IMR-90 (cell line): ENCODE results near the gene SS18.

Experiments
- BHLHE40 ChIP-seq: fragments of 150-350 bp; IDR thresholded peaks from 2 replicates; pipeline ENCODE4 v1.6.1; 2016; ENCODE audit warnings: mild to moderate bottlenecking, low read depth, low read length
- CEBPB ChIP-seq: IDR thresholded peaks from 2 replicates; pipeline ENCODE4 v1.6.1; 2012; ENCODE audit warnings: low read depth, low read length, improper control_type of control experiment
- CTCF ChIP-seq: conservative IDR thresholded peaks from 2 replicates; pipeline ENCODE4 v1.5.1; 2012; ENCODE audit warnings: mild to moderate bottlenecking, low read depth, low read length, improper control_type of control experiment
- FOS ChIP-seq: fragments of 150-350 bp; IDR thresholded peaks from 2 replicates; pipeline ENCODE4 v1.6.1; 2016; ENCODE audit warnings: low read depth, low read length
- MAFK ChIP-seq: IDR thresholded peaks from 2 replicates; pipeline ENCODE4 v1.6.1; 2012; ENCODE audit warnings: low read depth, low read length, improper control_type of control experiment
- MAZ ChIP-seq: IDR thresholded peaks from 2 replicates; pipeline ENCODE4 v1.6.1; 2012; ENCODE audit warnings: low read depth, mild to moderate bottlenecking, low read length, improper control_type of control experiment, moderate library complexity, borderline replicate concordance
- MXI1 ChIP-seq: IDR thresholded peaks from 2 replicates; pipeline ENCODE4 v1.6.1; 2012; ENCODE audit warnings: low read depth, mild to moderate bottlenecking, low read length, moderate library complexity, borderline replicate concordance
- POLR2A ChIP-seq: IDR thresholded peaks from 2 replicates; pipeline ENCODE4 v1.6.1; 2012; ENCODE audit warnings: mild to moderate bottlenecking, low read depth, low read length
- RAD21 ChIP-seq: IDR thresholded peaks from 2 replicates; pipeline ENCODE4 v1.6.1; 2012; ENCODE audit warnings: low read length, improper control_type of control experiment
- RCOR1 ChIP-seq: IDR thresholded peaks from 2 replicates; pipeline ENCODE4 v1.6.1; 2012; ENCODE audit warnings: mild to moderate bottlenecking, low read length, improper control_type of control experiment; ENCODE audit not compliant: insufficient replicate concordance
- RFX5 ChIP-seq: IDR thresholded peaks from 2 replicates; pipeline ENCODE4 v1.8.0; 2012; ENCODE audit warnings: low read depth, mild to moderate bottlenecking, low read length, moderate library complexity
- SMC3 ChIP-seq: fragments of 150-350 bp; IDR thresholded peaks from 2 replicates; pipeline ENCODE4 v1.6.1; 2016; ENCODE audit warnings: low read depth, mild to moderate bottlenecking, antibody characterized with exemption, low read length, moderate library complexity
- USF2 ChIP-seq: fragments of 150-350 bp; IDR thresholded peaks from 2 replicates; pipeline ENCODE4 v1.6.1; 2017; ENCODE audit warnings: mild to moderate bottlenecking, antibody characterized with exemption, low read length, low read depth
- TF ChIP-seq, protein P1 (sequence below): fragments of 150-350 bp; IDR thresholded peaks from 2 replicates; pipeline ENCODE4 v1.6.1; 2016; ENCODE audit warnings: low read depth, mild to moderate bottlenecking, low read length, moderate library complexity, borderline replicate concordance

GRCh38 chr18:26074246-26074645 is 16.2 kb downstream of the SS18 start:
- TF ChIP-seq MAFK (no peak), CTCF (no peak), RFX5 (no peak), SMC3 (no peak), POLR2A (no peak), FOS (no peak), BHLHE40 (no peak), RCOR1 (no peak), RAD21 (no peak), CEBPB (no peak), MXI1 (no peak), USF2 (no peak), MAZ (no peak)
- TF ChIP-seq, protein P1, sequence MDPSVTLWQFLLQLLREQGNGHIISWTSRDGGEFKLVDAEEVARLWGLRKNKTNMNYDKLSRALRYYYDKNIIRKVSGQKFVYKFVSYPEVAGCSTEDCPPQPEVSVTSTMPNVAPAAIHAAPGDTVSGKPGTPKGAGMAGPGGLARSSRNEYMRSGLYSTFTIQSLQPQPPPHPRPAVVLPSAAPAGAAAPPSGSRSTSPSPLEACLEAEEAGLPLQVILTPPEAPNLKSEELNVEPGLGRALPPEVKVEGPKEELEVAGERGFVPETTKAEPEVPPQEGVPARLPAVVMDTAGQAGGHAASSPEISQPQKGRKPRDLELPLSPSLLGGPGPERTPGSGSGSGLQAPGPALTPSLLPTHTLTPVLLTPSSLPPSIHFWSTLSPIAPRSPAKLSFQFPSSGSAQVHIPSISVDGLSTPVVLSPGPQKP = no peak
